GM18498 (cell line): Measurements from ENCODE around the gene SHANK2.

Source experiments
- ATAC-seq: cut with Tn5 transposase; IDR thresholded peaks from one replicate; pipeline ENCODE4 v1.9.1; 2021; ENCODE audit warnings: mild to moderate bottlenecking, moderate library complexity; ENCODE audit not compliant: unreplicated experiment

The SHANK2 gene

GRCh38 chr11:71203681-71204080 lies 48.7 kb downstream of the SHANK2 start:
- no peak for ATAC-seq

GRCh38 chr11:71202966-71203365 lies 49.4 kb downstream of the SHANK2 start:
- ATAC-seq: no peak

- ATAC-seq: no peak
Measured at GRCh38 chr11:71202598-71202944, 49.8 kb downstream of the SHANK2 start.
